HUES48 (cell line): ENCODE measurements around the gene TSC2.
A peak's percentile ranks its signal among the peaks of the same experiment; 100 is the strongest.

Source experiments
- H3K27ac ChIP-seq: one replicate; pipeline ENCODE4 v1.7.0; 2013; ENCODE audit warnings: low read depth, low read length, inconsistent platforms
- H3K27me3 ChIP-seq: 2 replicates; pipeline ENCODE4 v1.6.1; 2013; ENCODE audit warnings: mild to moderate bottlenecking, low read length; ENCODE audit not compliant: control insufficient read depth, insufficient read depth
- H3K36me3 ChIP-seq: 2 replicates; pipeline ENCODE4 v1.6.1; 2013; ENCODE audit warnings: low read length; ENCODE audit not compliant: control insufficient read depth, insufficient read depth
- H3K4me1 ChIP-seq: 2 replicates; pipeline ENCODE4 v1.6.1; 2013; ENCODE audit warnings: mild to moderate bottlenecking, low read length; ENCODE audit not compliant: control insufficient read depth, insufficient read depth
- H3K4me3 ChIP-seq: 2 replicates; pipeline ENCODE4 v1.5.1; 2013; ENCODE audit warnings: mild to moderate bottlenecking, low read depth, low read length
- H3K9ac ChIP-seq: 2 replicates; pipeline ENCODE4 v1.6.1; 2013; ENCODE audit warnings: mild to moderate bottlenecking, low read depth, low read length, moderate library complexity
- H3K9me3 ChIP-seq: 2 replicates; pipeline ENCODE4 v1.6.1; 2013; ENCODE audit warnings: low read length; ENCODE audit not compliant: control insufficient read depth, insufficient read depth

Gene TSC2

DNA sequence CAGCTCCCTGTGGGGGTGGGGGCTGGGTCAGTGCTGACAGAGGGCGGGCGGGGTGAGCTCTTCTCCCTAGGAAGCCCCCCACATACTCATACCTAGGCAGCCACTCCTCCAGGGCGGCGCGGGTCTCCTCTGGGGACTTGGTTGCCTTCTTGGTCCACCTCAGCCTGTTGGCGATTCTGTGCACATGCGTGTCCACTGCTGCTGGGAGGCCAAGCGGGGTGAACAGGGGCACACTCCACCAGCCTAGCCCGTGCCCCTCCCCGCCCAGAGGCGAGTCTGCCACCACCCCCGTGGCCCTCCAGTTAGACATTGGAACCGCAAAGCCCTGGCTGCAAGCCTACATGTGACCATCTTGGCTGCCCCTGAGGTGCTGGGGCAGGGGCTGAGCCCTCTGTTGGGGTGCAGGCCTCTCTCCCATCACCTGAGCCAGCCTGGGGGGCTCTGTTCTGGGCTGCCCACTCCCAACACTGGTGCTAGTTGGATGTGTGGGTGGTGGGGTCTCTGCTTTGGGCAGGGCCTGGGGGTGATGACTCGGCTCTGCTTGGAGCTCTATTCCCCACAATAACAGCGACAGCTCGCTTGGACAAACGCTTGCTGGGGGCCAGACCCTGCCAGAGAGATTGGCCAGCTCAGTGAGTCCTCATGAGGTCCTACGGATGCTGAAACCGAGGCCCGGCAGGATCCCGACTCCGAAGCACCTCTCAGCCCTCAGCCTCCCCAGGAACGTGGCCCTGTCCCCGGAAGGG, 7.6 kb upstream of the TSC2 start:
- Histone ChIP-seq H3K36me3 (peaks cover 4% of the 10 kb centered on the region), H3K9ac (no peak overlapping the region), H3K27ac (no peak overlapping the region), H3K4me3 (no peak overlapping the region), H3K27me3 (no peaks in the 10 kb centered on the region), H3K4me1 (no peaks in the 10 kb centered on the region), H3K9me3 (no peaks in the 10 kb centered on the region)

DNA sequence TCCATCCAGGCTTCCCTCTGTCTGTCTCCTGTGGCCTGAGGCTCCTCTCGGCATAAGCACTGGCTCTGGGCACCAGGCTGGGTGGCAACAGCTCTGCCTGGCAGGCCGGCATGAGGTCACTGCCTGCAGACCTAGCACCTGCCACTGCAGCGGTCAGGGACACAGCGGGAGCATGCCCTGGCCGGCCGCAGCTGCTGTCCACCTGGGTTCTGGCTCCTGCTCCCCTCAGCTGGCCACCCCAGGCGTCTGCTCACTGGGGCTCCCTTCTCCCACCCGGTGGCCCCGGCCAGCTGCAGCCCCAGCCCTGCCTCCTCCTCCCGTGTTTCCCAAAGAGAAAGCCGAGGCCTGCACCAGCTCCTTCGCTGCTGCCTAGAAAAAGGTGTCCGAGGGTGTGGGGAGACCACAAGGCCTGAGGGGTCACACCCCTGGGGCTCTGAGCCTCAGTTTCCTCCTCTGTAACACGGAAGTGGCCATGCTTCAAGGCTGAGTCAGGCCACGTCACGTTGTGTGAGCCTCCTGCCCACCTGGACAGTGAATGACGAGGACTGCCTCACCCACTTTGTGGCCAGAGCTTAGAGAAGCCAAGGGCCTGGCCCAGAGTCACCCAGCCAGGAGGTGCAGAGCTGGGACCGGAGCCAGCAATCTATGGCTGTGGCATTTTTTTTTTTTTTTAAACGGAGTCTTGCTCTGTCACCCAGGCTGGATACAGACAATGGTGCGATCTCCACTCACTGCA, 6.8 kb upstream of the TSC2 start:
- H3K4me3 ChIP-seq = no peak overlapping the region
- no peaks in the 10 kb centered on the region for H3K9me3 ChIP-seq
- H3K4me1 ChIP-seq = no peaks in the 10 kb centered on the region
- peaks cover 8% of the 10 kb centered on the region for H3K36me3 ChIP-seq
- no peaks in the 10 kb centered on the region for H3K27me3 ChIP-seq
- no peak overlapping the region for H3K9ac ChIP-seq
- no peak overlapping the region for H3K27ac ChIP-seq

DNA sequence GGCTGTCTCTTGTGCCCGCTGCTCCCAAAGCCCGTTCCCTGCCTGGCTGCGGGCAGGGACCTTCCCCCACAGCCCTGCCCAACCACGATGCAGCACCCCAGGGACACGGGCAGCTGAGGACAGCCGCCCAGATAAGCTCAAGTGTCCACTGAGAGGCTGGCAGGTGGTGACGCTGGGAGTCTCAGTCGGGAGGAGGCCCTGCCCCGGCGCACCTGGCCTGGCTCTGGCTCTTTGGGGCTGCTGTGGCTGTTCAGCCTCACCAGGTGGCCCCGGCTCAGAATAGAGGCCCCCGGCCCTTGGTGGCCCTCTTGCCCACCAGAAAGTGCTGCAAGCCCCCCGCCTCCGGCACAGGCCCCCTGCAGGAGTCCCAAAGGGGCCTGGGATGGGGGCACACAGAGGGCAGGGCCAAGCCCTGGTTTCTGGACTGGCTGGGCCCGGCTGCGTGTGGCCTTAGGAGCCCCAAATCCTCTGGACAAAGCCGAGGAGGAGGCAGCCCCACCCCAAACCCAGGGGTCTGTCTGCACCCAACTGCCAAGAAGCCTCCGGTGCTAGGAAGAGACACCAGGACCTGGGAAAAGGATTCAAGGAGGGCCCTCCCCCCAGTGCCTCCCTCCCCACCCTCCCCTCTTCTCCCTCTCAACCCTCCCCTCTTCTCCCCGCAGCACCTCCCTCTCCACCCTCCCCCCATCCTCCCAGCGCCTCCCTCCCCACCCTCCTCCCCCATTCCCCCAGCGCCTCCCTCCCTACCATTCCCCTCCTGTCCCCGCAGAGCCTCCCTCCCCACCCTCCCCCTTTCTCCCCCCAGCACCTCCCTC, 5.4 kb upstream of the TSC2 start:
- Histone ChIP-seq H3K27me3 (no peaks in the 10 kb centered on the region), H3K36me3 (peaks cover 10% of the 10 kb centered on the region), H3K9me3 (no peaks in the 10 kb centered on the region), H3K4me3 (no peak overlapping the region), H3K4me1 (peaks cover 3% of the 10 kb centered on the region), H3K27ac (no peak overlapping the region), H3K9ac (no peak overlapping the region)

DNA sequence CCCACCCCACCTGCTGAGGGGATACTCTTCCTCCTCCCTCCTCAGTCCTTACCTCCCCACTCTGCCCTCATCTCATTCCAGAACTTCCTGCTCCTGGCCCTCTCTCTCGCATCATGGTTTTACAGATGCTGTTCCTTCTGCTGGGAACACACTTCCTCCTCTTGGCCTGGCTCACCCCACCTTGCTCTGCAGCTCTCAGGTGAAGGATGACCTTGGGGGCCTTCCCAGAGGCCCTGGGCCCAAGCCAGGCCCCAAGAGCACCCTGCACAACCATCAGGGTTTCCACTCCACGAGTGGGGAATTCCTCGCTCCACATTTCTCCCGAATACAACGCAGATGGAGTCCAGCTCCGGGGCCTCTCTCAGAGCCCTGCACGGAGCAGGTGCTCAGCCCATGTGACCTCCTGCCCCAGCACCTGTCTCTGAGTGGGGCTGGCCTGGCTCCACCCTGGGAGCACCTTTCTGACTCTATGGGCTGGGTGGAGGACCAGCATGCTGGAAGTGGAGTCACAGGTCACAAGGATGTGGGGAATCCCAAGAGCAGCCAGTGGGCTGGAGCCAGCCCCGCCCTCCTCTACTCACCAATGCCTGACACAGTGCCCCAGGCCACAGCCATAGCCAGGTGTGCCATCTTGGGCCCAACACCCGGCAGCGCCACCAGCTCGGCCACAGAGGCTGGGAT, 4.7 kb upstream of the TSC2 start:
- Histone ChIP-seq H3K9ac (no peak overlapping the region), H3K36me3 (peaks cover 10% of the 10 kb centered on the region), H3K9me3 (no peaks in the 10 kb centered on the region), H3K27ac (no peak overlapping the region), H3K4me1 (peaks cover 3% of the 10 kb centered on the region), H3K27me3 (no peaks in the 10 kb centered on the region), H3K4me3 (no peak overlapping the region)

DNA sequence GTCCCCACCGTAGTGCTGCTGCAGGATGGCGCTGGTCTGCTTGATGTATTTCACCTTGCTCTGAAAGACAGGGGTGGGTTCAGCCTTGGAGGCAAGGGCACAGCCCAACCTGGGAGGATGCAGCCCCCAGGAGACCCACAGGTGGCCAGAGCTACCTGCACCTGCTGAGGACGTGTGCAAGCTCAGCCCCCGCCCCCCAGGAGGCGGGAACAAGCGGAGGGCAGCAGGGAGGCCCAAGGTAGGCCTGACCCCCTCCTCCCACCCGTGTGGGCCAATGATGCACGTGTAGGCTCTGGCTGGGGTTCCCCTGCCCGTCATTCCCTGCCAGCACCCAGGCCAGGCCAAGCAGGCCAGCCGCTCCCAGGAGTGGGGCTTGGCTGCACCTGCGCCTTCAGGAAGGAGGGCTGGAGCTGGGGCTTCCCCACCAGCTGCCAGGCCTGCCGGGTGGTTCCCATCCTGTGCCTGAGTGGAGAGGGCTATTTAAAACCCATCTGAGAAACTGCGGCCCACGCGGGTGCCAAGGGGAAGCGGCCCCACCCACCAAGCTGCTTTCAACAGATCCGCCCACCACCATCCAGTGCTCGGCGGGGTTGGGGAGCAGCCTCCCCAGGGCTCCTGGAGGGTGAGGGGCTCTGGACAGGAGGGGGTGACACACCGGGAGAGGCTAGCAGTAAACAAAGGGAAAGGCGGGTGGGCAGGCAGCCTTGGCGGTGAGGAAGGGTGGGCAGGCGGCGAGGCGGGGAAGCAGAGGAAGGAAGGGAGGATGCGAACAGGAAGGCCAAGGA, 3.9 kb upstream of the TSC2 start:
- no peaks in the 10 kb centered on the region for H3K9me3 ChIP-seq
- H3K27me3 ChIP-seq = no peaks in the 10 kb centered on the region
- H3K4me1 ChIP-seq = peaks cover 7% of the 10 kb centered on the region
- no peak overlapping the region for H3K9ac ChIP-seq
- H3K27ac ChIP-seq = no peak overlapping the region
- no peak overlapping the region for H3K4me3 ChIP-seq
- peaks cover 10% of the 10 kb centered on the region for H3K36me3 ChIP-seq

DNA sequence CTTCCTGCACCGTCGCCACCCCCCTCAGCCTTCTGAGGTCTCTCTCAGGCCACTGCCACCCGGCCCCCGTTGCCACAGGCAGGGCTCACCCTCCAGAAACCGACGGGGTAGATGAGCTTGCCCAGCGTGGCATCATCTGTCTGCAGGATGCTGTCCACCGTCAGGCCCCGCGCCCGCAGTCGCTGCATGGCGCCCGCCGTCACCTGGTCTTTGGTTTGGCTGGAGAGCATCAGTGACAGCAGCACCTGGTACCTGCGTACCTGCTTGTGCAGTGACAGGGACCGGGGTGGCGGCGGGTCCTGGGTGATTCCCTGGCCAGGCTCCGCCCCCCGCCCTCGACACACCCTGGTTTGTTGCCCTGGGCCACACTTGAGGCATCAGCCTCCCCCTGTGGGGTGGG, 3.2 kb upstream of the TSC2 start:
- H3K36me3 ChIP-seq = peaks cover 10% of the 10 kb centered on the region
- H3K4me3 ChIP-seq = no peak overlapping the region
- H3K4me1 ChIP-seq = peaks cover 7% of the 10 kb centered on the region
- no peak overlapping the region for H3K9ac ChIP-seq
- no peaks in the 10 kb centered on the region for H3K27me3 ChIP-seq
- no peak overlapping the region for H3K27ac ChIP-seq
- no peaks in the 10 kb centered on the region for H3K9me3 ChIP-seq

DNA sequence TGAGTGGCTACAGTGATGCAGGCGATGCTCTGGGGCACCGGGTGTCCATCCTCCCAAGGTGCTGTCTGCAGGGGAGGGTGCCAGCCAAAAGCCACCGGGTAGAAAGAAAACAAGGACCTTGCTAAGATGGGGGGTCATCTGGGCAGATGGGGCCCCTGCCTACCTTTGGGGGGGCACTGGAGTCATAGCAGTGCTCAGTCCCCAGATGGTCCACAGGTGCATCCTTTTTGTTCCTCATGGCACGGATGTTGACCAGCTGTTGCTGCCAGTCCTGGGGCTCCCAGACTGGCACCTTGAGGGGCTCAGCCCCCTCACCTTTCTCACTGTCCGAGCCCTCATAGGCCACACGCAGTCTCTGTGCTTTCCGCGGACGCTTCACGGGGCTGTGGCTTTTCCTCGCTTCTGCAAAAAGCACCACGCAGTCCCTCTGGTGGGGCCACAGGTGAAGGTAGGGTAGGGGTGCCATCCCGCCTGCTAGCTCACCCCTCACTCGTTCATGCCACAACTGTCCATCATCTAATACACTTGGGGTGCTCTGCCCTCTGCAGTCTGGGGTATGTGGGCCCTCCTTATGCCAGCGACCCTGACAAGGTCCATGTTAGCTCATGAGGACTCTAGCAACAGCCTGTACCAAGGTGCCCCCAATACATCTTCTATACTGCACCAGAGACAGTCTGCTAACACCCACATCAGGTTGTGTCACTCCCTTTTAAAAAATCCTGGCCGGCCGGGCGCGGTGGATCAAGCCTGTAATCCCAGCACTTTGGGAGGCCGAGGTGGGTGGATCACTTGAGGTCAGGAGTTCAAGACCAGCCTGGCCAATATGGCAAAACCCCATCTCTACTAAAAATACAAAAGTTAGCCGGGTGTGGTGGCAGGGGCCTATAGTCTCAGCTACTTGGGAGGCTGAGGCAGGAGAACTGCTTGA, 1.6 kb upstream of the TSC2 start:
- Histone ChIP-seq H3K36me3 (peaks cover 19% of the 10 kb centered on the region), H3K4me1 (peaks cover 7% of the 10 kb centered on the region), H3K4me3 (peak overlapping the region; percentile 93), H3K27ac (no peak overlapping the region), H3K9ac (no peak overlapping the region), H3K27me3 (no peaks in the 10 kb centered on the region), H3K9me3 (no peaks in the 10 kb centered on the region)

DNA sequence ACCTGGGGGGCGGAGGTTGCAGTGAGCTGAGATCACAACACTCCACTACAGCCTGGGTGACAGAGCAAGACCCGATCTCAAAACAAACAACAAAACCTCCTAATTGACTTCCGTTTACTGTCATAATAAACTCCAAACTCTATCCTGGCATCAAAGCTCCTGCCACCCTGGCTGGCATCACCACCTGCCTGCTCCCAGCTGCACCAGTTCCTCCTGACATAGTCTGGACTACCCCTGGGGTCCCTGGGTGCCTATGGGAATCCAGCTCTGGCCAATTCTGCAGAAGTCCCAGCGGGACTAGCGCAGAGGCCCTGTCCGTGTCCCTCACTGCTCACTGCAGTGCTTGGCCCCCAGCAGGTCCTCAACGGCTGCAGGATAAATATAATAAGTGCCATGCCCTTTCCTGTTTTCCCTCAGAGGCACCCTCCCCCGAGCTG, 874 bp upstream of the TSC2 start:
- Histone ChIP-seq H3K9me3 (no peaks in the 10 kb centered on the region), H3K4me3 (peak overlapping the region; percentile 93), H3K36me3 (peaks cover 24% of the 10 kb centered on the region), H3K4me1 (peaks cover 7% of the 10 kb centered on the region), H3K27ac (peak overlapping the region; percentile 47), H3K9ac (peak overlapping the region; percentile 61), H3K27me3 (no peaks in the 10 kb centered on the region)

DNA sequence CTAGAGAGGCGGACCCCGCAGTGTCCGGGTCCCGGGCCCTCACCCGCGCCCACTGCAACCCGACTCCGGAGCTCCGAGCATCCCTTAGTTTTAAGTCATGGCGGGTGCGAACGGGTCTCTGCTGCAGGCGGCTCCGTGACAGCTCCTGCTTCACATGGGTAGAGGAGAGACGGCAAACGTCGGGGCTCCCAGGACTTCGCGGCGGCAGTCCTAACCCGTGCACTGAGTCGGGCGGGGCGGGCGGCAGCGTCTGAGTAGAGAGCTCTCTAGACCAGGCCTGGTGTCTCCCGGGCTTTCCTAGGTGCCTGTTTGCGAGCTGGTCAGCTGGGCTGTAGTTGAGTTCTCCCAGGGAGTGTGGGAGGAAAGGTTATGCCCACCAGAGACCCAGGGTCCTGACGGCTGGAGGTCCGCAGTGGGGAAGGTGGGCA, 345 bp downstream of the TSC2 start:
- Histone ChIP-seq H3K9ac (peak overlapping the region; percentile 56; the same call in 1 of the 2 replicates), H3K4me1 (peaks cover 7% of the 10 kb centered on the region), H3K4me3 (peak overlapping the region; percentile 93), H3K36me3 (peaks cover 36% of the 10 kb centered on the region), H3K27ac (no peak overlapping the region), H3K9me3 (no peaks in the 10 kb centered on the region), H3K27me3 (no peaks in the 10 kb centered on the region)
